HG03442 (cell line): ENCODE data around the gene TAS2R60.
"Not testable (repeated sequence)": the region's sequence is repeated elsewhere in the genome, so short reads cannot be mapped to it uniquely, and the experiment has no call there.

Experiments
- ATAC-seq: cut with Tn5 transposase; IDR thresholded peaks from one replicate; pipeline ENCODE4 v1.9.1; 2021; ENCODE audit warnings: mild to moderate bottlenecking, moderate library complexity; ENCODE audit not compliant: unreplicated experiment

The TAS2R60 gene

GRCh38 chr7:143467724-143468123 is 24.5 kb downstream of the TAS2R60 start:
- no peak for ATAC-seq

- not testable (repeated sequence) for ATAC-seq
These were observed 28.9 kb downstream of the TAS2R60 start for GRCh38 chr7:143472071-143472689.

DNA sequence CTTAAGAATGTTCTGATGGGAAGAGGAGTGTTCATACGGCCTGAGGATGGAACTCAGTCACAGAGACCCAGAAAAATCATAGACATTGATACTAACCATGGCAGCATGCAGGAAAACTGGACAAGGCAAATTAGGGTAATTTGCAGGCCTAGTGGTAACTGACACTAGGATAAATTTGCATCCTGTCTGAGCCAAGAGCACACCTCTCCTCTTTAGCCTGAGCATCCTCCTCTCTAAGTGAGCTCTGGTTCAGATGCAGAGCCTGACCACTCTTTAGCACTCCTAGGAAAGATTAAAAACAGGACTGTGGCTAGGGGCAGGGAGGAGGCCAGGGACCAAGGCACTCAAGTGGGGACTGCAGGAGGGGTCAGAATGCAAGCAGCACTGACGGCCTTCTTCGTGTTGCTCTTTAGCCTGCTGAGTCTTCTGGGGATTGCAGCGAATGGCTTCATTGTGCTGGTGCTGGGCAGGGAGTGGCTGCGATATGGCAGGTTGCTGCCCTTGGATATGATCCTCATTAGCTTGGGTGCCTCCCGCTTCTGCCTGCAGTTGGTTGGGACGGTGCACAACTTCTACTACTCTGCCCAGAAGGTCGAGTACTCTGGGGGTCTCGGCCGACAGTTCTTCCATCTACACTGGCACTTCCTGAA is 34.4 kb downstream of the TAS2R60 start, which contains the start of gene TAS2R41:
TAS2R41 (plus strand) TSS at position 373 of the 650 bp plus-strand sequence; CDS start at position 373, 0 bp downstream.
- ATAC-seq, result no peak

- no peak for ATAC-seq
These were observed 36.0 kb downstream of the TAS2R60 start for GRCh38 chr7:143479055-143479766.

GRCh38 chr7:143480501-143480900 is 37.2 kb downstream of the TAS2R60 start:
- no peak for ATAC-seq

DNA sequence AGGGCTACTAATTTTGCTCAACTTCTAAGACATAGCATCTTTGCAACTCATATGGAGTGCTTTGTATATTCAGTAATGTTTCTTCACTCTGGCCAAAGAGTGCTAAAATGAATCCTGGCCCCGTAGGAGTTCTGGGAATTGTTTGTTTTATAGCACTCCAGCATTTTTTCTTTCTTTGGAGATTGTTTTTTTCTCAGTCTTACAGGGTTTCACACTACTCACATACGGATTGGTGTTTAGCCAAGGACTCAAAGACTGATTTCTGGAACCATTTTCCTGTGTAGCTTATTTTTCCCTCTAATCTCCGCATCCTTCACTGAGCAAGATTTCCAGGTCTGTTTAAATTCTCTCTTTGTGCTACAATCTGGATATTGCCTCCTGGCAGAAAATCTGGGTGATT is 40.9 kb downstream of the TAS2R60 start:
- no peak for ATAC-seq

- ATAC-seq, result no peak
These were observed 41.8 kb downstream of the TAS2R60 start for GRCh38 chr7:143485094-143485493.

- ATAC-seq, result no peak
These were observed 42.2 kb downstream of the TAS2R60 start for GRCh38 chr7:143485500-143485899.

DNA sequence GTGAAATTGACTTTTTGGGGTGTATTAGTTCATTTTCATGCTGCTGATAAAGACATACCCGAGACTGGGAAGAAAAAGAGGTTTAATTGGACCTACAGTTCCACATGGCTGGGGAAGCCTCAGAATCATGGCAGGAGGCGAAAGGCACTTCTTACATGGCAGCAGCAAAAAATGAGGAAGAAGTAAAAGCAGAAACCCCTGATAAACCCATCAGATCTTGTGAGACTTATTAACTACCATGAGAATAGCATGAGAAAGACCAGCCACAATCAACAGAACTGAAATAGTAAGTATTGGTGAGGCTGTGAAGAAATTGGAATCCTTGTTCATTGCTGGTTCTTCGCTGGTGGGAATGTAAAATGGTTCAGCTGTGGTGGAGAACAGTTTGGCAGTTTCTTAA is 43.0 kb downstream of the TAS2R60 start:
- not testable (repeated sequence) for ATAC-seq

- no peak for ATAC-seq
These were observed 43.8 kb downstream of the TAS2R60 start for GRCh38 chr7:143487061-143487460.

DNA sequence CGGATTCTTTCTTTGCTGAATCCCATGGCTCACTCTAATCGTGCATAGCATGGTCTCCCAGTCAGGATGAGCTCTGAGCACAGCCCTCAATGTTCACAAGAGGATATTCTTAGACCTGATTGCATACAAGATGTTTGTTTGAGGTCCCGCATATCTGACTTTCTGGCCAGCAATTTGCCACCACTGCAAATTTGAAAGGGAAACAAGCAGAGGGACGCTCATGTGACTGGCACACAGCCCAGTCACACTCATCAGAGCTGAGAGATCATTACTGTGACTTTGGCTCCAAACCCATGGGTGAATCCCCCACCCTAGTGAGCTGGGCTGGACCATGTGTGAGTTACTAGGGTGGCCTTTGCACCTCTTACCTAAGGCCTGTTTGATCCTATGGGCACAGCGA is 44.3 kb downstream of the TAS2R60 start:
- ATAC-seq, result no peak

DNA sequence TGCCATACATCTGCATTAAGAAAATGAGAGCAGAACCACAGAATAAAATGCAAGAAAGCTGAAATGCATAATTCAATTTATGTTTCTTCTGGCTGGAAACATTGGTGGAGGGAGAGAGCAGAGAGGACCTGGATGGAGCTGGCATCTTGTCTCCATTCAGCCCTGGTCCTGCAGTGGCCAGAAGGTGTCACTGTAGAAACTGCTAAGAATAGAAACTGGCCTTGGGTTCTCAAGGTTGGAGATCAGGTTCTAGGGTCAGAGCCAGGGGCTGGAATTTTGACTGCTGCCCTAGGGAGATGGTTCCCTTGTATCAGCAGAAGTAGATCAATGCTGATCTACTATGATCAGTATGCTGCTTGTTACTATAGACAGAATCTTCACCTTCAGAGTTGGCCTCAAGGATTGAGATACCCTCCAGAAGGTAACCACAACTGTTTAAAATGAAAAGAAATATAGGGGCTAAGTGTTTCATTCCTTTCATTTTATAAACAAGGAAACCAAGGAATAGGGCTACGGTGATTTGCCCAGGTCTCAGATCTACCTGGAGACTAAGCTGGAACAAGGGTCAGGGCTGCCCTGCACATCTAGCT is 47.6 kb downstream of the TAS2R60 start:
- no peak for ATAC-seq

- ATAC-seq, result no peak
These were observed 48.8 kb downstream of the TAS2R60 start for GRCh38 chr7:143492043-143492471.

DNA sequence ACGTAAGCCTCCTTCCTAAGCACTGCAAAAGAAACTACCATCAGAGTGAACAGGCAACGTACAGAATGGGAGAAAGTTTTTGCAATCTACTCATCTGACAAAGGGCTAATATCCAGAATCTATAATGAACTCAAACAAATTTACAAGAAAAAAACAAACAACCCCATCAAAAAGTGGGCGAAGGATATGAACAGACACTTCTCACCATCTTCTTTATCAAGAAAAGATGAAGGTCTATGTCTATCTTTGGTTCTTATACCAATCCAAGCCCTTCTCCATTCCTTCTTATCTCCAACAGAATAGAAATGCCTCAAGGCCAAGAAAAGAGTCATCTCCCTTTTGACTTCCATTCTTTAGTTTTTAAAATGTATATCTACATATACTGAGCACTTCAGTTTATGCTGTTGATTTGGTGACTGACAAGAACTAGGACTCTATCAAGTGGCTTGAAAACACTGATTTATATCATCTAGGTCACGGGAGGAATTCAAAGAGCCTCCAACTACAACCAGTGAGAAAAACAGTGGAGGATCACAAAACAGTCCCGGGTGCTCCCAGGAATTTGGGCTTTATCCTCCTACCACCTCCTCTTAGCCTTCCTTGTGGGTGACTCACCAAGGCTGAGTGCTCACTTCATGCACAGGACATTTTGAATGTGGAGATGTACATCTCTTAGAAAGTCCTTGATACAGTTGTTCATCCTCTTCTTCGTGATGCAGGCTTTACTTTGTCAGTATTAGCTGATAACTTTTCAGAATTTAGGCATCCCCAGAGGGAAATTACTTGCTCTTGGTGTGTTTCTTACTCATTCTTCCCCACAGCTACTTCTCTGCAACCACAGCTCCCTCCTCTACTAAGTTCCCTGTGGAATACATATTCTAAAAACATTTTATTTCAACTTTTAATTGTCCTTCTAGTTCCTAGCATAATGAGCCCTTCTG is 49.8 kb downstream of the TAS2R60 start:
- ATAC-seq, result no peak

DNA sequence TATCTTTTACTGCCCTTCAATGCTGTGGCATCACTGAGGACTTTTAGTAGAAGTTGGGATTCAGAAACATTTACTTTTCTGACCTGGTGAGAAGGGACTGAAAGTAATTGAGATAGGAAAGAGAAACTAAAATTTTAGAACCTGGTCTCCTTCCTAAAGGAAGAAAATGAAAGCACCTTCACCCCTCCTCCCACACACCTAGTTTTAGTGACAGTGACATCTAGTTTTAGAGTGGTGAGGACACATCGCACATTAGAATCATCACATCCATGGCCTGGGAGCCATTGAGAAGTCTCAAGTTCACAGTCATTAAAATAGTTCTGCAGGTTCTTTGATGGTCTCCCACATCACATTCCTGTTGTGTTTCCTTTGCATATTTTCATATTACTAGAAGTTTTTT is 50.5 kb downstream of the TAS2R60 start:
- ATAC-seq, result no peak
